HS-27A (cell line): ENCODE data around the gene FBRSL1.
"Not testable (repeated sequence)": the region's sequence is repeated elsewhere in the genome, so short reads cannot be mapped to it uniquely, and the experiment has no call there.

Experiments
- DNase-seq: peaks from one replicate; pipeline ENCODE4 v3.0.0-alpha.2; 2012; ENCODE audit warnings: low read depth, missing footprints

Gene FBRSL1

GRCh38 chr12:132471011-132471857 is 18.7 kb upstream of the FBRSL1 start:
- no peak for DNase-seq

GRCh38 chr12:132471858-132472255 is 18.1 kb upstream of the FBRSL1 start:
- DNase-seq = no peak

- no peak for DNase-seq
These were observed 17.6 kb upstream of the FBRSL1 start for GRCh38 chr12:132472386-132472785.

GRCh38 chr12:132474237-132474741 is 15.7 kb upstream of the FBRSL1 start:
- no peak for DNase-seq

GRCh38 chr12:132474799-132475303 is 15.1 kb upstream of the FBRSL1 start:
- DNase-seq = not testable (repeated sequence)

GRCh38 chr12:132475304-132476037 is 14.5 kb upstream of the FBRSL1 start:
- DNase-seq = no peak

GRCh38 chr12:132476038-132476414 is 13.9 kb upstream of the FBRSL1 start:
- no peak for DNase-seq

- no peak for DNase-seq
These were observed 13.5 kb upstream of the FBRSL1 start for GRCh38 chr12:132476421-132476820.

- DNase-seq = no peak
These were observed 12.8 kb upstream of the FBRSL1 start for GRCh38 chr12:132477017-132477702.

- no peak for DNase-seq
These were observed 12.1 kb upstream of the FBRSL1 start for GRCh38 chr12:132477703-132478432.

GRCh38 chr12:132478433-132478803 is 11.5 kb upstream of the FBRSL1 start:
- DNase-seq = no peak

GRCh38 chr12:132478845-132479244 is 11.1 kb upstream of the FBRSL1 start:
- DNase-seq = no peak

- no peak for DNase-seq
These were observed 10.7 kb upstream of the FBRSL1 start for GRCh38 chr12:132479291-132479690.

- no peak for DNase-seq
These were observed 9.9 kb upstream of the FBRSL1 start for GRCh38 chr12:132479938-132480622.

- DNase-seq = no peak
These were observed 9.3 kb upstream of the FBRSL1 start for GRCh38 chr12:132480623-132481132.

GRCh38 chr12:132481345-132481744 is 8.6 kb upstream of the FBRSL1 start:
- no peak for DNase-seq

- DNase-seq = no peak
These were observed 7.9 kb upstream of the FBRSL1 start for GRCh38 chr12:132481771-132482745.

GRCh38 chr12:132482771-132483170 is 7.2 kb upstream of the FBRSL1 start:
- no peak for DNase-seq

- DNase-seq = no peak
These were observed 6.7 kb upstream of the FBRSL1 start for GRCh38 chr12:132483208-132483607.

GRCh38 chr12:132483612-132484011 is 6.3 kb upstream of the FBRSL1 start:
- no peak for DNase-seq
